HG03565 (cell line): ENCODE measurements around the gene ST3GAL4.
"Not testable (repeated sequence)": the region's sequence is repeated elsewhere in the genome, so short reads cannot be mapped to it uniquely, and the experiment has no call there.

Experiments used
- ATAC-seq: cut with Tn5 transposase; IDR thresholded peaks from one replicate; pipeline ENCODE4 v1.9.1; 2021; ENCODE audit warnings: mild to moderate bottlenecking, moderate library complexity; ENCODE audit not compliant: unreplicated experiment

The ST3GAL4 gene

GRCh38 chr11:126355324-126355925 lies at the start of gene ST3GAL4:
Gene ST3GAL4, plus strand, starts transcription at chr11:126355686. Its CDS starts 50,470 bp downstream, at chr11:126406156.
- peak; percentile 42 for ATAC-seq

GRCh38 chr11:126305699-126306098 lies 49.8 kb upstream of the ST3GAL4 start:
- no peak for ATAC-seq

GRCh38 chr11:126307706-126308105 lies 47.8 kb upstream of the ST3GAL4 start:
- ATAC-seq: no peak

GRCh38 chr11:126308271-126308671 lies 47.2 kb upstream of the ST3GAL4 start:
- no peak for ATAC-seq

GRCh38 chr11:126308771-126309170 lies 46.7 kb upstream of the ST3GAL4 start:
- ATAC-seq: not testable (repeated sequence)

- peak; percentile 26 for ATAC-seq
Measured at GRCh38 chr11:126310200-126310991, 45.1 kb upstream of the ST3GAL4 start.

- ATAC-seq: no peak
Measured at GRCh38 chr11:126310992-126311310, 44.5 kb upstream of the ST3GAL4 start.

GRCh38 chr11:126311401-126312291 lies 43.8 kb upstream of the ST3GAL4 start:
- peak; percentile 71 for ATAC-seq

GRCh38 chr11:126312961-126313360 lies 42.5 kb upstream of the ST3GAL4 start:
- ATAC-seq: no peak

- no peak for ATAC-seq
Measured at GRCh38 chr11:126313826-126314225, 41.7 kb upstream of the ST3GAL4 start.

- ATAC-seq: no peak
Measured at GRCh38 chr11:126317432-126317755, 38.1 kb upstream of the ST3GAL4 start.

GRCh38 chr11:126317756-126318573 lies 37.5 kb upstream of the ST3GAL4 start:
- ATAC-seq: no peak

- peak; percentile 95 for ATAC-seq
Measured at GRCh38 chr11:126318574-126319373, 36.7 kb upstream of the ST3GAL4 start.

GRCh38 chr11:126319374-126319740 lies 36.1 kb upstream of the ST3GAL4 start:
- ATAC-seq: no peak

- no peak for ATAC-seq
Measured at GRCh38 chr11:126322996-126323395, 32.5 kb upstream of the ST3GAL4 start.

GRCh38 chr11:126327281-126328000 lies 28.0 kb upstream of the ST3GAL4 start:
- ATAC-seq: no peak

GRCh38 chr11:126328001-126328390 lies 27.5 kb upstream of the ST3GAL4 start:
- no peak for ATAC-seq

- ATAC-seq: no peak
Measured at GRCh38 chr11:126328444-126328843, 27.0 kb upstream of the ST3GAL4 start.

GRCh38 chr11:126328938-126329643 lies 26.4 kb upstream of the ST3GAL4 start:
- ATAC-seq: no peak
